Measurements from ENCODE around the gene GABRD.

- TF ChIP-seq ZNF671 (CRISPR knock-in tag; IDR thresholded peaks at IDR 0.05) (no peak), CTCF (IDR thresholded peaks at IDR 0.05) (no peak), NR3C1 (CRISPR knock-in tag; conservative IDR thresholded peaks at IDR 0.05; ENCODE audit: low read depth) (no peak), IRF2 (CRISPR knock-in tag; IDR thresholded peaks at IDR 0.05; ENCODE audit: borderline replicate concordance, low read depth) (no peak), ZNF121 (CRISPR knock-in tag; IDR thresholded peaks at IDR 0.05) (no peak; the same call in 1 of the 2 replicates), JUN (CRISPR knock-in tag; IDR thresholded peaks at IDR 0.05) (no peak), GABPB1 (CRISPR knock-in tag; IDR thresholded peaks at IDR 0.05) (no peak), ATF3 (CRISPR knock-in tag; conservative IDR thresholded peaks at IDR 0.05) (no peak), TP53 (CRISPR knock-in tag; IDR thresholded peaks at IDR 0.05) (no peak), SMAD3 (CRISPR knock-in tag; IDR thresholded peaks at IDR 0.05; ENCODE audit: borderline replicate concordance) (no peak), ATF6 (CRISPR knock-in tag; IDR thresholded peaks at IDR 0.05) (no peak), CREB1 (CRISPR knock-in tag; IDR thresholded peaks at IDR 0.05) (no peak), MAX (CRISPR knock-in tag; IDR thresholded peaks at IDR 0.05) (no peak), ATF1 (CRISPR knock-in tag; IDR thresholded peaks at IDR 0.05) (no peak)
Observed at GRCh38 chr1:1979482-1980165, 39.5 kb upstream of the GABRD start.
